Stimulated activated CD4-positive, alpha-beta T cell treated with anti-CD3 and anti-CD28 coated beads, TNF-alpha, amount 100 ng/mL, for 4 hours (primary cell): ENCODE results near the gene LGR6.
A peak's percentile ranks its signal among the peaks of the same experiment; 100 is the strongest.

Experiments
- DNase-seq, 3 experiments: peaks; one replicate each; pipeline ENCODE4 v3.0.0-alpha.2; 2020; ENCODE audit warnings: low read depth in 3 of 3

LGR6 gene

GRCh38 chr1:202266061-202266765 lies 72.6 kb downstream of the LGR6 start:
- no peak for DNase-seq

GRCh38 chr1:202268032-202268431 lies 74.4 kb downstream of the LGR6 start:
- DNase-seq = no peak

DNA sequence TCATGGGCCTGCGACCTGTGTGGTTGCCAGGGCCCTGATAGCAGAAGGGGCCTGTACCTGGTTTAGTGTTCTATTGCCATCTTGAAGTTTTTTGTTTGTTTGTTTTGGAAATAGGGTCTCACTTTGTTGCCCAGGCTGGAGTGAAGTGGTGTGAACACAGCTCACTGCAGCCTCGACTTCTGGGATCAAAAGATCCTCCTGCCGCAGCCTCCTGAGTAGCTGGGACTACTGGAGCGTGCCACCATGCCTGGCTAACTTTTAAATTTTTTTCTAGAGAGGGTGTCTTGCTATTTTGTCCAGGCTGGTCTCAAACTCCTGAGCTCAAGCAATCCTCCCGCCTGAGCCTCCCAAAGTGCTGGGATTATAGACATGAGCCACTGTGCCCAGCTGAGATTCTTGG lies 75.2 kb downstream of the LGR6 start:
- DNase-seq = no peak

DNA sequence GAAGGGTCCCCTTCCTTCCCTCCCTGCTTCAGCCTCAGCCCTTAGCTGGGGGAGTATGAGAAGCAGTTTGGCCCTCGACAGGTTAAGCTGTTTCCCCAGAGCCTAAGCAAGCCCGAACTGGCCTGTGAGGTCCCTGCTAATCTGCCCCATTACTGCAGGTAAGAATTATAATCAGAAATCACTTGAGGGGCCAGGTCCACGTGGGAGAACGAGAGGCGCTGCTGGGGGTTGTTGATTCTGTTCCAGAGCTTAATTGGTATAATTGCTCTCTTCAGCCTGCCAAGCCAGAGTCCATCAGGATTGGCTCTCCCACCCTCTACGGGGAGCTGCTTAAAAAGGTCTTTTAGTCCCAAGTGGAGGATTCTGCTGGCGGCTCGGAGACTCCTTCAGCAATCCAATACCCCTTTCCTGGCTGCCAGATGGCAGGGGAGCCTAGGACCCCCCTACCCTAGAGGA lies 77.3 kb downstream of the LGR6 start:
- no peak for DNase-seq

DNA sequence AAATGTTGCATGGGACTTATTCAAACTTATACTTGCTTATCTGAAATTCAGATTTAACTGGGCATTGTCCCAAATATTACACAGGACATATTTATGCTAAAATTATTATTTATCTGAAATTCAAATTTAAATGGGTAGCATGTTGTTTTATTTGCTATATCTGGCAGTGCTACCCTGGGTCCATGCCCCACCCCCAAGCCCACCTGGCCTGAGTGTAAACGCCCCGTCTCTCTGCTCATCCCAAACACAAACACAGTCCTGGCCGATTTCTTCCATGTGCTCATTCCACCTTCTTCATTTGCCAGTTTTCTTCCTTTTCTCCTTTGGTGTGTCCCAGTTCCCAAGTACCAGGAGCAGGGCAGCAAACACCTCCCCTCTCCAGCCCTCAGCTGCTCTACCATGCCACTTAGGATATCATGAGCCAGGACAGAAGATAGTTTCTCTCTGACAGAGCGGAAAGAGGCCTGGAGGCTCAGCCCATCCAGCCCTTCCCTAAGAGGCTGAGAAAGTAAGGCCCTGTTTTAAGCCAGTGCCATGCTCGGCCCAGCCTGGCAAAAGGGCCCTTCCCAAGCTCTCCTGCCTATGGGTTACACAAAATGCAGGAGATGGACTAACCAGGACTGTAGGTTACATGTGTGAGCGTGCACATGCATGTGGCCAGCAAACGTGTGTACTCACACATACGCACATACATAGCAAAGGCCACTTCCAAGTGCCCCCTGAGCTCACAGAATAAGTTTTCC lies 78.7 kb downstream of the LGR6 start:
- DNase-seq = no peak

DNA sequence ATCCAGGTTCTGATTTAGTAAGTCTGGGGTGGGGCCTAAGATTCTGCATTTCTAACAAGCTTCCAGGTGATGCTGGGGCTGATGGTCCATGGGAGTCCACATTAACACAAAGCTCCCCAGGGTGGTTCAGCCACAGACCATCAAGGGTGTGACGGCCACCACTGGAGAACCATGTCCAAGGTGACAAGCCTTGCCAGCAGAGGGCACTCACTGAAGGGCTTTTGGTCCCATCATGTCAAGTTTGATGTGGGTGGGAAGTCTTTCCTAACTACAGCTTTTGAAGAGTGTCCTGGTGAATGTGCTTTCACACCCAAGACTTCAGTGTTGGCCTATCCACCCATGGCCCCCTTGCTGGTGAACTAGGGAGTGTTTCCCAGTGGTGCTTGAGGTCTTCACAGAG lies 81.0 kb downstream of the LGR6 start:
- peak in 1 of 3 experiments; percentile 6 for DNase-seq

DNA sequence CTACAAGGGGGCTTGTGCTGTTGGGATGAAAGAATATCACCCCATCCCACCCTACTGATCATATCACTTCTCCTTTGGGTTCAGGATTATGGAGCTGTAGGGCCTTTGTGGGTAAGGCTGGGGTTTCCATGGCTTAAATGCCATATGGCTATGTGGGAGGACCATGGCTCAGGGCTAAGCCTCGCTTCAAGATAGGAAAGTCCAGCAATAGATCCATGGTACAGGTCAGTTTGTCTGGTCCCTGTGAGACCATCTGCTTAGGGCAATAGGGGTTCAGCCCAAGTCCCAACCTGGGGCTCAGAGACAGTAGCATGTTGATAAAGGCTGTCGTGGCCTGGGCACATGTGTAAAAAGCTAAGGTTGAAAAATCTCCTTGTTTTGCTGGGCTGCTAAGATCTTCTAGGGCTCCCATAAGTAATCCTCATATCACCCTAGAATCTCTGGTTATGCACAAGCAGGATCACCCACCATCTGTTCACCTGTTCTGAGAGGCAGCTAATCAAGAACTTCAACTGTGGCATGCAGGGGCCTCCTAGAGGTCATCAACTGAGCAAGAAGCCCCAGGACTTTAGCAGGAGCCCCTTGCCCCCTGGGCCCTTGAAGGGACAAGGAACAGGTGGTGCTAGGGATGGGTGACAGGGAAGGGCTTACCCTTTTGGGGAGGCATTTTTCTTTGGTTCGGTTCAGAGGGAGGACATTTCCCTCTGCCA lies 81.6 kb downstream of the LGR6 start:
- DNase-seq = no peak

- no peak for DNase-seq
These were observed 82.6 kb downstream of the LGR6 start for GRCh38 chr1:202276081-202276715.

- no peak for DNase-seq
These were observed 83.3 kb downstream of the LGR6 start for GRCh38 chr1:202276920-202277319.

GRCh38 chr1:202278751-202279150 lies 85.2 kb downstream of the LGR6 start:
- DNase-seq = no peak

DNA sequence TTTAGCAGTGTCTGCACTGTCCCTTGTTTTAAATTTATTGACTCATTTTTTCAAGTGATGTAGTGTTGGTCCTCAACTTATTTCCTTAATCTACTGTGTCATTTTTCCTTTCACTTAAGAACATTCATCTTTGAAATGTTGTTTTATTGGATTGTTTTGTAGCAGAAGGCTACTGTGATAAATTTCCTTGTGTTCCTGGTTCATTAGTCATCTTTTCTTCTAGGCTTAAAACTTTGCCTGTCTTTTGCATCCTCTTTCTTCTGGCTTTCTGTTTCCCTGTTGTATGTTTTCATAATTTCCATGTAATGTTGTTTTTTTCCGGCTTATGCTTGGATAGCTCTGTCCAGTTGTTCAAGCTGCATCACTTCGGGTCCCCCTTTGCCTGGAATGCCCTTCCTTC lies 86.2 kb downstream of the LGR6 start:
- DNase-seq = no peak

- no peak for DNase-seq
These were observed 87.0 kb downstream of the LGR6 start for GRCh38 chr1:202280595-202280994.

GRCh38 chr1:202281316-202282024 lies 87.9 kb downstream of the LGR6 start:
- no peak for DNase-seq

DNA sequence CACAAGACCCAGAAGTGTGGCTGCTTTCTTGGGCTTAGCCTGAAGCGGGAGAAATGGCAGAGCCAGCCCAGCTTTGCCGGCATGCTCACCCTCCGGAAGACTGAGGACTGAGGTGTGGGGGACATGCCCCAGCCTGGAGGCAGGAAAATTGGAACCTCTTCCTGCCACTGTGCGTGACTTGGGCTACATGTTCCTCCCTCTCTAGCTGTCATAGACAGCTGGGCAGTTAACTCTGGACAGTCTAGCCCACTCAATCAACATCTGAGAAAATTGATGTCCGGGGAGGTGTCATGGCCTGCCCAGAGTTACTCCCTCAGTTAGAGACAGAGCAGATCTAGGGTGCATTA lies 88.4 kb downstream of the LGR6 start:
- no peak for DNase-seq

GRCh38 chr1:202282596-202283283 lies 89.1 kb downstream of the LGR6 start:
- DNase-seq = no peak

DNA sequence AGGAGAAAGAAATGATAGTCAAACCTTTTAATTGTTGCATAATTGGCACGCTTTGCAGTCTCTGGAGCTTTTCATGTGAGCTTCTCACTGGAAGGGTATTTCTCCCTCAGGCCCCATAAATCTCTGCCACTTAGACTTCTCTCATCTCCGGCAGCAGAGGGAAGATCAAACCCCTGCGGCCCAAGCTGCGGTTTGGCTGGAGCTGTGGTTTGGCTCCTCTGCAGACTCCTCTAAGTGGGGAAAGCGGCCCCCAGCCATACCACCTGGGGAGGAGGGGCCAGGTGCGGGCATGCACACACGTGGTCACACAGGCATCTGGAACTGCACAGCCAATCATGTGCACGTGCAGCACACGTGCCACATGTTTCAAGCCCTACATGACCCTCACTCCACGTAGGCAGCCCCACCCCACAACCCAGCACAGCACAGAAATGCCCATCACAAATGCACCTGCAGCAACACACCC lies 89.8 kb downstream of the LGR6 start:
- DNase-seq = no peak

- DNase-seq = no peak
These were observed 90.4 kb downstream of the LGR6 start for GRCh38 chr1:202283991-202284390.

DNA sequence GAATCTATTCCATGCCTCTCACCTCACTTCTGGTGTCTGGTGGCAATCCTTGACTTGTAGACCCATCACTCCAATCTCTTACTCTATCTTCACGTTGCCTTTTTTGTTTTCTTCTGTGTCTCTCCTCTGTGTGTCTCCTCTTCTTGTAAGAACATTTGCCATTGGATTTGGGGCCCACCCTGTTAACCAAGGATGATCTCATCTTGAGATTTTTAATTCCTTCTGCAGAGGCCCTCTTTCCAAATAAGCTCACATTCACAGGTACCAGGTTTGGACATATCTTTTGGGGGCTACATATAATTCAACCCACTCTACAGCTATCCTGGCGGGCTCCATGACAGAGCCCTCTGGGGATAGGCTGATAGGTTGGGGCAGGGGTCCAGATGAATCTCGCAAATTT lies 92.3 kb downstream of the LGR6 start:
- DNase-seq = no peak

- DNase-seq = no peak
These were observed 93.1 kb downstream of the LGR6 start for GRCh38 chr1:202286622-202287097.

DNA sequence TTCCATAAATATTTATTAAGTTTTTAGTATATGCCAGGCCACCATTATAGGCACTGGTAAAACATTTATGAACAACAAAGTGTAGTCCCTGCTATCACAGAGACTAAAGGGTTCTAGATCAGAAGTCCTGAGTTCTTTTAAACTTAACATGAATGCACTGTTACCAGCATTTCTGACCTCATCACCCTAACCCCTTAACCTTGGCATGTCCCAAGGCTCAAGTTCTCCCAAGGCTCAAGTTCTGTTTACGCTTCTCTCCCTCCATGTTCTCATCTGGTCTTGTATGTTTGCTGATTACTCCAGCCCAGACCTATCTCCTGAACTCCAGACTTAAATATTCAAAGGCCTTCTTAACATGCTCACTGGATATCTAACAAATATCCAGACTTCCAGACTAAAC lies 93.6 kb downstream of the LGR6 start:
- no peak for DNase-seq

- DNase-seq = no peak
These were observed 94.6 kb downstream of the LGR6 start for GRCh38 chr1:202288177-202288576.
